Ishikawa (cell line): Measurements from ENCODE around the gene OR2B6.

Experiments
- CEBPB ChIP-seq: IDR thresholded peaks from 2 replicates; pipeline ENCODE4 v1.6.1; 2012
- CREB1 ChIP-seq: IDR thresholded peaks from 2 replicates; pipeline ENCODE4 v1.6.1; 2012; ENCODE audit warnings: low read depth
- EGR1 ChIP-seq: IDR thresholded peaks from 2 replicates; pipeline ENCODE4 v1.6.1; 2012
- EP300 ChIP-seq: IDR thresholded peaks from 2 replicates; pipeline ENCODE4 v1.6.1; 2012; ENCODE audit warnings: borderline replicate concordance
- FOXM1 ChIP-seq: IDR thresholded peaks from 2 replicates; pipeline ENCODE4 v1.6.1; 2012; ENCODE audit warnings: low read depth, borderline replicate concordance
- MAX ChIP-seq: IDR thresholded peaks from 2 replicates; pipeline ENCODE4 v1.6.1; 2012
- NFIC ChIP-seq: IDR thresholded peaks from 2 replicates; pipeline ENCODE4 v1.6.1; 2012
- RAD21 ChIP-seq: IDR thresholded peaks from 2 replicates; pipeline ENCODE4 v1.6.1; 2012; ENCODE audit warnings: low read depth
- TAF1 ChIP-seq: IDR thresholded peaks from 2 replicates; pipeline ENCODE4 v1.6.1; 2012; ENCODE audit warnings: low read depth, mild to moderate bottlenecking
- TCF12 ChIP-seq: IDR thresholded peaks from 2 replicates; pipeline ENCODE4 v1.6.1; 2012; ENCODE audit warnings: low read depth
- TEAD4 ChIP-seq: IDR thresholded peaks from 2 replicates; pipeline ENCODE4 v1.6.1; 2012
- YY1 ChIP-seq: IDR thresholded peaks from 2 replicates; pipeline ENCODE4 v1.6.1; 2012; ENCODE audit warnings: low read depth
- ZBTB7A ChIP-seq: IDR thresholded peaks from 2 replicates; pipeline ENCODE4 v1.6.1; 2012; ENCODE audit warnings: low read depth
- TF ChIP-seq, protein P1 (sequence below): IDR thresholded peaks from 2 replicates; pipeline ENCODE4 v1.6.1; 2012; ENCODE audit warnings: low read depth, mild to moderate bottlenecking
- TF ChIP-seq, protein P2 (sequence below): IDR thresholded peaks from 2 replicates; pipeline ENCODE4 v1.6.1; 2012

Gene OR2B6

DNA sequence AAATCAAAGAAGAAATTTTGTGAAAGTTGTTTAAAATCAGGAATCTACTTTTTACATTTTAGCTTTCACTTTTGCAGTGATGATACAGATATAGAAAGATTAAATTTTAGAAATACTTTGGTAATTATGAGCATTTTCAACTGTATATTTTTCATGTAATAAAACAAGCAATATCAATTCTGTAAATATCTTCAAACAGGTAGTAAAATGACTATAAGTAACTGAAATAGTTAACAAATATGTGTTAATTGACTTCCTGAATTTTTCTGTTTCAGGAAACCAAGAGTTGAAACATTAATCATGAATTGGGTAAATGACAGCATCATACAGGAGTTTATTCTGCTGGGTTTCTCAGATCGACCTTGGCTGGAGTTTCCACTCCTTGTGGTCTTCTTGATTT lies at the start of gene OR2B6:
Gene OR2B6 (plus strand): TSS at position 301 of the 400 bp plus-strand sequence. CDS start 0 bp downstream, at position 301.
- TF ChIP-seq MAX: no peak
- TF ChIP-seq FOXM1: no peak
- TF ChIP-seq NFIC: no peak
- TF ChIP-seq ZBTB7A: no peak
- no peak for TF ChIP-seq EP300
- no peak for TF ChIP-seq RAD21
- TF ChIP-seq CREB1: no peak

- no peak for TF ChIP-seq NFIC
- no peak for TF ChIP-seq ZBTB7A
- TF ChIP-seq, protein P1, sequence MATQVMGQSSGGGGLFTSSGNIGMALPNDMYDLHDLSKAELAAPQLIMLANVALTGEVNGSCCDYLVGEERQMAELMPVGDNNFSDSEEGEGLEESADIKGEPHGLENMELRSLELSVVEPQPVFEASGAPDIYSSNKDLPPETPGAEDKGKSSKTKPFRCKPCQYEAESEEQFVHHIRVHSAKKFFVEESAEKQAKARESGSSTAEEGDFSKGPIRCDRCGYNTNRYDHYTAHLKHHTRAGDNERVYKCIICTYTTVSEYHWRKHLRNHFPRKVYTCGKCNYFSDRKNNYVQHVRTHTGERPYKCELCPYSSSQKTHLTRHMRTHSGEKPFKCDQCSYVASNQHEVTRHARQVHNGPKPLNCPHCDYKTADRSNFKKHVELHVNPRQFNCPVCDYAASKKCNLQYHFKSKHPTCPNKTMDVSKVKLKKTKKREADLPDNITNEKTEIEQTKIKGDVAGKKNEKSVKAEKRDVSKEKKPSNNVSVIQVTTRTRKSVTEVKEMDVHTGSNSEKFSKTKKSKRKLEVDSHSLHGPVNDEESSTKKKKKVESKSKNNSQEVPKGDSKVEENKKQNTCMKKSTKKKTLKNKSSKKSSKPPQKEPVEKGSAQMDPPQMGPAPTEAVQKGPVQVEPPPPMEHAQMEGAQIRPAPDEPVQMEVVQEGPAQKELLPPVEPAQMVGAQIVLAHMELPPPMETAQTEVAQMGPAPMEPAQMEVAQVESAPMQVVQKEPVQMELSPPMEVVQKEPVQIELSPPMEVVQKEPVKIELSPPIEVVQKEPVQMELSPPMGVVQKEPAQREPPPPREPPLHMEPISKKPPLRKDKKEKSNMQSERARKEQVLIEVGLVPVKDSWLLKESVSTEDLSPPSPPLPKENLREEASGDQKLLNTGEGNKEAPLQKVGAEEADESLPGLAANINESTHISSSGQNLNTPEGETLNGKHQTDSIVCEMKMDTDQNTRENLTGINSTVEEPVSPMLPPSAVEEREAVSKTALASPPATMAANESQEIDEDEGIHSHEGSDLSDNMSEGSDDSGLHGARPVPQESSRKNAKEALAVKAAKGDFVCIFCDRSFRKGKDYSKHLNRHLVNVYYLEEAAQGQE: no peak
- no peak for TF ChIP-seq CEBPB
Observed at GRCh38 chr6:27908017-27908416, 49.0 kb upstream of the OR2B6 start.

- TF ChIP-seq MAX: no peak
Observed at GRCh38 chr6:27911956-27912446, 45.0 kb upstream of the OR2B6 start, which contains the start of gene OR2B2. TSS of gene OR2B2 (minus strand) at chr6:27912396. CDS start at chr6:27912319, 77 bp downstream.

DNA sequence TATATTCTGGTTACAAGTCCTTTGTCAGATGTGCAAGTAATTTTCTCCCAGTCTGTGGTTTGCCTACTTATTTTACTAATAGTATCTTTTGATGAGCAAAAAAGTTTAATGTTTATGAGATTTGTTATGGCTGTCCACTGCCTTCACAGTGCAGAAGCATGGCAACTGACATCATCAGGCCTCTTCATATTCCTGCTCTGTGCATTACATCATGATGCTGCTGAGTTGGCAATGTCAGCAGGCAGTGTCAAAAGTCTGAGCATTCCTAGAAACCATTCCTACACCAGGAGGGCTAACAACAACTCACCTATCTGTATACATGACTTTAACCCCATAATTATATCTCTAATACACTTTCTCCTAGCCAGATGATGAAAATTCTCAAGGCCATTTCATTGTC lies 34.1 kb upstream of the OR2B6 start:
- TF ChIP-seq TCF12 (no peak), CREB1 (no peak), EGR1 (no peak), FOXM1 (no peak), RAD21 (no peak), ZBTB7A (no peak), YY1 (no peak), MAX (no peak), CEBPB (no peak), TEAD4 (no peak), NFIC (no peak), EP300 (no peak), TAF1 (no peak)
- TF ChIP-seq, protein P1: no peak
- TF ChIP-seq, protein P2, sequence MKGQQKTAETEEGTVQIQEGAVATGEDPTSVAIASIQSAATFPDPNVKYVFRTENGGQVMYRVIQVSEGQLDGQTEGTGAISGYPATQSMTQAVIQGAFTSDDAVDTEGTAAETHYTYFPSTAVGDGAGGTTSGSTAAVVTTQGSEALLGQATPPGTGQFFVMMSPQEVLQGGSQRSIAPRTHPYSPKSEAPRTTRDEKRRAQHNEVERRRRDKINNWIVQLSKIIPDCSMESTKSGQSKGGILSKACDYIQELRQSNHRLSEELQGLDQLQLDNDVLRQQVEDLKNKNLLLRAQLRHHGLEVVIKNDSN: no peak

- TF ChIP-seq TCF12 (no peak), CEBPB (no peak), MAX (no peak), TEAD4 (no peak), NFIC (no peak), FOXM1 (no peak), EGR1 (no peak), ZBTB7A (no peak), CREB1 (no peak), YY1 (no peak)
- TF ChIP-seq, protein P2: no peak
Observed at GRCh38 chr6:27924179-27924578, 32.9 kb upstream of the OR2B6 start.

DNA sequence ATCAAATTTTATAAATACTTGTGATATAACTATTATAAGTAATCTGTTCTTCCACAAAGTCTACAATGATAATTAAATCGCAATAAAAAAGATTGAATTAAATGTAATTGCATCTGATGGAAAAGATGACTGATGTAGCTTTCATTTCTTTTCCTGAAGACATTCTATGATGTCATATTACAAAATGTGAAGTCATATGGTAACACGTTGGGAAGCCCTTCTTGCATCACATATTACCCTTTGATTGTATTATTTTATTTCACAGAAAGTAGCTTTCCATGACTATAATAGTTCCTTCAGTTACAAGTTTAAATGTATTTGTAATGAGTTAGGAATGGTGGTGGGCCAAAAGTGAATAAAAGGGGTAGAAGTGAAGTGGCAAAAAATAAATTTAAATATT lies 25.8 kb upstream of the OR2B6 start:
- TF ChIP-seq ZBTB7A (no peak), TAF1 (no peak), TCF12 (no peak), CEBPB (no peak), RAD21 (no peak), EP300 (no peak)
- TF ChIP-seq, protein P1: no peak
